Measurements from ENCODE around the gene IFI16. TPM values are rescaled to one million over a fixed set of nuclear protein-coding genes. Genes with fewer than 3 reads are reported as not detected.
A peak's percentile ranks its signal among the peaks of the same experiment; 100 is the strongest.
"Not testable (repeated sequence)": the region's sequence is repeated elsewhere in the genome, so short reads cannot be mapped to it uniquely, and the experiment has no call there.

The IFI16 gene
- total RNA-seq, 1 donor from 2014 or later = 160 TPM

DNA sequence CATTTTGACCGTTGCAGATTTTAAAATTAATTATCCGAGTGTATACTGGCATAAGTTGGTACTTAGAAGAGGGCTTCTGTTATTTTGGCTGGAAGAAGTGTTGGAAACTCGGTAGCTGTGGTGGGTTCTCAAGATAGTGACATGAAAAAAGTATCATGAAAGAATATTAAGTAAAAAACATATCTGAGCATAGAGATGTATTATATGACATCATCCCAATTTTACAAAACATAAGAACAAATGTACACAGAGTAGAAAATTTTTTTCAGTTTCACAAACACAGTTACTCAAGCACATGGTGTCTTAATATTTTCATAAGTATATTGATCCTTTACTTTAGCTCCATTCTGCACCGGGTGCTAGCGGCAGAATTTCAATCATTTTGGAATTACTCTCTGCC is 684 bp downstream of the IFI16 start:
- DNase-seq (no peak), ATAC-seq (ENCODE audit: low read depth) (no peak)
- TF ChIP-seq, protein P1, sequence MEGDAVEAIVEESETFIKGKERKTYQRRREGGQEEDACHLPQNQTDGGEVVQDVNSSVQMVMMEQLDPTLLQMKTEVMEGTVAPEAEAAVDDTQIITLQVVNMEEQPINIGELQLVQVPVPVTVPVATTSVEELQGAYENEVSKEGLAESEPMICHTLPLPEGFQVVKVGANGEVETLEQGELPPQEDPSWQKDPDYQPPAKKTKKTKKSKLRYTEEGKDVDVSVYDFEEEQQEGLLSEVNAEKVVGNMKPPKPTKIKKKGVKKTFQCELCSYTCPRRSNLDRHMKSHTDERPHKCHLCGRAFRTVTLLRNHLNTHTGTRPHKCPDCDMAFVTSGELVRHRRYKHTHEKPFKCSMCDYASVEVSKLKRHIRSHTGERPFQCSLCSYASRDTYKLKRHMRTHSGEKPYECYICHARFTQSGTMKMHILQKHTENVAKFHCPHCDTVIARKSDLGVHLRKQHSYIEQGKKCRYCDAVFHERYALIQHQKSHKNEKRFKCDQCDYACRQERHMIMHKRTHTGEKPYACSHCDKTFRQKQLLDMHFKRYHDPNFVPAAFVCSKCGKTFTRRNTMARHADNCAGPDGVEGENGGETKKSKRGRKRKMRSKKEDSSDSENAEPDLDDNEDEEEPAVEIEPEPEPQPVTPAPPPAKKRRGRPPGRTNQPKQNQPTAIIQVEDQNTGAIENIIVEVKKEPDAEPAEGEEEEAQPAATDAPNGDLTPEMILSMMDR (IDR thresholded peaks at IDR 0.05) = no peak
- ChIA-PET CTCF (interaction anchor here (0.9 kb wide), 1 partner anchor 46 kb away, joined by 3 read pairs; no protein-coding TSS in a partner anchor), POLR2A (interaction anchor here (0.6 to 4.4 kb wide), 10 partner anchors 10 to 1224 kb away, joined by 3 to 75 read pairs (median 5); partner anchors contain the start of gene AIM2)
- intact Hi-C loops (cut with micrococcal nuclease) = loop anchor here (10.0 kb wide), 3 partner anchors 1196 to 1614 kb away; no protein-coding TSS in a partner anchor
- Mint-ChIP-seq H3K4me3 (peak overlapping the region; percentile 91), H3K27me3 (no peaks in the 10 kb centered on the region), H3K36me3 (ENCODE audit: low read depth) (peaks cover 38% of the 10 kb centered on the region), H3K27ac (peak overlapping the region; percentile 93), H3K9me3 (no peaks in the 10 kb centered on the region), H3K4me1 (peaks cover 73% of the 10 kb centered on the region)

DNA sequence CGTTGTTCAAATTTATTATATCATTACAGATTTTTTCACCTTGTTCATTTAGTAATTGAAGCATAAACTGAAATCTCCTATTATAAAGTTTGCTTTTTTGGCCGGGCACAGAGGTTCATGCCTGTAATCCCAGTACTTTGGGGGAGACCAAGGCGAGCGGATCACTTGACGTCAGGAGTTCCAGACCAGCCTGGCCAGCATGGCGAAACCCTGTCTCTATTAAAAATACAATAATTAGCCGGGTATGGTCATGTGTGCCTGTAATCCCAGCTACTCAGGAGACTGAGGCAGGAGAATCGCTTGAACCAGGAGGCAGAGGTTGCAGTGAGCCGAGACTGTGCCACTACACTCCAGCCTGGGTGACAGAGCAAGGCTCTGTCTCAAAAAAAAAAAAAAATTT is 1.3 kb downstream of the IFI16 start:
- peak overlapping the region; percentile 91 for H3K4me3 Mint-ChIP-seq
- H3K36me3 Mint-ChIP-seq (ENCODE audit: low read depth) = peaks cover 44% of the 10 kb centered on the region
- CTCF ChIA-PET; H3K27me3 Mint-ChIP-seq; DNase-seq; H3K9me3 Mint-ChIP-seq; ATAC-seq (ENCODE audit: low read depth): not testable (repeated sequence)
- POLR2A ChIA-PET = interaction anchor here (0.6 to 4.4 kb wide), 4 partner anchors 57 to 863 kb away, joined by 3 to 75 read pairs (median 36); partner anchors contain the start of gene AIM2
- H3K27ac Mint-ChIP-seq = peak overlapping the region; percentile 93
- intact Hi-C loops (cut with micrococcal nuclease) = loop anchor here (10.0 kb wide), 3 partner anchors 1196 to 1614 kb away; no protein-coding TSS in a partner anchor
- peaks cover 73% of the 10 kb centered on the region for H3K4me1 Mint-ChIP-seq

GRCh38 chr1:159011751-159012150 is 2.0 kb downstream of the IFI16 start:
- Mint-ChIP-seq H3K27ac (peak overlapping the region; percentile 92), H3K4me1 (peaks cover 73% of the 10 kb centered on the region), H3K27me3 (no peaks in the 10 kb centered on the region), H3K4me3 (peak overlapping the region; percentile 88), H3K36me3 (ENCODE audit: low read depth) (peaks cover 51% of the 10 kb centered on the region), H3K9me3 (no peaks in the 10 kb centered on the region)
- ChIA-PET CTCF (no interaction called here), POLR2A (interaction anchor here (1.4 to 4.4 kb wide), 4 partner anchors 10 to 65 kb away, joined by 3 to 75 read pairs (median 34); partner anchors contain the start of gene AIM2)
- intact Hi-C loops (cut with micrococcal nuclease) = loop anchor here (10.0 kb wide), 3 partner anchors 1197 to 1613 kb away; no protein-coding TSS in a partner anchor
- TF ChIP-seq, protein P1 (IDR thresholded peaks at IDR 0.05) = no peak
- no peak for ATAC-seq (ENCODE audit: low read depth)
- DNase-seq = no peak

DNA sequence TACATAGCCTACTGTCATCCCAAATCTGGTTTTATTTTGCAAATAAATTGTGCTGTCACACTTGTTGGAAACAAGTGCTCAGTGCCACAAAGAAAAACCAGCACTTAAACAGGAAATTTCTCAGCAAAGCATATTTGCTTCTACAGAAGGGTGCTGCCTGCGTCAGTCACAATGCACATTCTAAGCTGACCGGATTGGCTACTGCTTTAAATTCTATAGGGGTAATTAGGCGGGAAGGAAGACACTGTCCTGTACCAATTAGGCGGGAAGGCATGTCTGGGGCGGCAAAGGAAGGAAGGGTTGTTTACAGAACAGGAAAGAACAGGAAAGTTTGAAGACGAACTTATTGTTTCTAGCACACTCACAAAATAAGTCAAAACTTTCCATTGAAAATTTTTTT is 2.8 kb downstream of the IFI16 start:
- peaks cover 56% of the 10 kb centered on the region for H3K36me3 Mint-ChIP-seq (ENCODE audit: low read depth)

DNA sequence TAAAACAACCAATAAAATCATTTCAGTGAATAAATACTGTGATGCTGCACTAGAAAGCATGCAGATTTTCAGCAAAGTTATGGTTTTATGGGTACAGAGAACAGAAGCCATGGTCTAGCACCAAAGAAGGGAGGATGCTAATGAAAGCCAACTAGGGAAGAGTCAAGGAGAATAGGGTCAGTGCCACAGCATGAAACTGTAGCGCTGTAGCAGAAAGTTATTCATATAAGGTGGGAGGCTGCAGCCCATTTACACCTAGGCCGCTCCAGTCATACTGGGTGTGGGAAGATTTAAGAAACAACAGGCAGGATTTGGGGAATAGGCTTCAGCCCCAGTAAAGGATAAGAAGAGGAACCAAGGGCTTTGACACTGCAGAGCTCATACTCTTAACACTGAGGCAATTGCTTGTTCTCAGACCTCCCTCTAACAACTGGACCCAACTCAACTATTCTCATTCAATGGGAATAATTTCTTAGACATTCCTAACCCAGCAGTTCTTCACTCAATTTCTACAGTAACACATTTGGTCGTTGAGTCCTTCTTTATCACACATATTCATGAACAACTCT is 4.4 kb downstream of the IFI16 start:
- peak overlapping the region; percentile 92 for H3K27ac Mint-ChIP-seq
- TF ChIP-seq, protein P1 (IDR thresholded peaks at IDR 0.05) = no peak
- peaks cover 69% of the 10 kb centered on the region for H3K4me1 Mint-ChIP-seq
- no peaks in the 10 kb centered on the region for H3K27me3 Mint-ChIP-seq
- peaks cover 72% of the 10 kb centered on the region for H3K36me3 Mint-ChIP-seq (ENCODE audit: low read depth)
- intact Hi-C loops (cut with micrococcal nuclease) = loop anchor here (2.0 to 10.0 kb wide), 6 partner anchors 17 to 1611 kb away; partner anchors contain the start of genes AIM2 and MNDA
- H3K9me3 Mint-ChIP-seq = no peaks in the 10 kb centered on the region
- CTCF ChIA-PET = no interaction called here
- ATAC-seq (ENCODE audit: low read depth) (no peak), DNase-seq (no peak)
- POLR2A ChIA-PET = interaction anchor here (1.5 to 3.3 kb wide), 2 partner anchors 26 to 54 kb away, joined by 3 to 28 read pairs; no protein-coding TSS in a partner anchor
- peak overlapping the region; percentile 88 for H3K4me3 Mint-ChIP-seq

More for the DNA sequence above, 2.8 kb downstream of the IFI16 start:
- Mint-ChIP-seq H3K9me3 (no peaks in the 10 kb centered on the region), H3K27me3 (no peaks in the 10 kb centered on the region), H3K27ac (peak overlapping the region; percentile 92), H3K4me1 (peaks cover 70% of the 10 kb centered on the region), H3K4me3 (peak overlapping the region; percentile 88)
- ATAC-seq (ENCODE audit: low read depth) (peak; percentile 8), DNase-seq (no peak)
- intact Hi-C loops (cut with micrococcal nuclease) = loop anchor here (10.0 kb wide), 3 partner anchors 1198 to 1612 kb away; no protein-coding TSS in a partner anchor
- ChIA-PET POLR2A (interaction anchor here (0.6 to 1.5 kb wide), 7 partner anchors 11 to 990 kb away, joined by 3 to 10 read pairs (median 6); partner anchors contain the start of gene AIM2), CTCF (interaction anchor here (0.6 kb wide), 1 partner anchor 201 kb away, joined by 6 read pairs; no protein-coding TSS in a partner anchor)
- TF ChIP-seq, protein P1 (IDR thresholded peaks at IDR 0.05) = no peak

Data from activated B cell treated with CpG ODN at 0.5 μM for 24 hours (primary cell).